ENCODE measurements around the gene TRPV3.
A peak's percentile ranks its signal among the peaks of the same experiment; 100 is the strongest.

The TRPV3 gene

DNA sequence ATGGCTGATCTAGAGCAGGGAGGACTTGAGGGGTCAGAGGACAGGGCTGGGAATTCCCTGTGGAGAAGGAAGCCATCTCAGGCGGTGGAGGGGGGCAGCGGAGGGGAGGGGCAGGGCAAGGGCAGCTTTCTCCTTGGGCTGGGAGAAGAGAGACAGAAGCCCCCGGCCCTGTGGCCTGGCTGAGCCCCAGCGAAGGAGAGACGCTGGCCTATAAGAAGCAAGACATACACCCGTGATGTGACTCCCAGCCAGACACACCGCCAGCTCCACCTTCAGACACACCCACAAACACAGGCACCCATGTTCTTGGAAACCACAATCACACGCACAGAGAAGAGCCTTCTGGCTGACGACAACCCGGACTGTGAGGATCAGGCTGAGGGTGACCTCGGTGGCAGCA, 10.0 kb downstream of the TRPV3 start:
- no peak overlapping the region for H3K4me3 ChIP-seq (ENCODE audit: low read depth, low read length)

DNA sequence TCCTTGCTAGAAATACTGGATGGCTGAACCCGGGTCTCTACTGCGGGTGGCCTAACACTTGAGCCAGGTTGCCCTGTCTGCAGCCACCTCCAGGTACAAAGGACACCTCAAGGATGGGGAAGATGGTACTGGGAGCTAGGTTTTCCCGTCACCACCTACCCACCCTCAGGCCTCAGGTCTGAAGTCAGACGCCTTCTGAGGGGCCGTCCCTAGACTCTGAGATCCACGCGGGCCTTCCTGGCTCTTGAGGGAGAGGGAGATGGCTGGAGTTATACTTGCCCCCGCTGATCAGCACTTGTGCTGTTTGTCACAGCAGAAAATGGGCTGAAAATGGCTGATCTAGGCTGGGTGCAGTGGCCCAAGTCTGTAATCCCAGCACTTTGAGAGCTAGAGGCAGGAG, 10.6 kb downstream of the TRPV3 start:
- no peak overlapping the region for H3K4me3 ChIP-seq (ENCODE audit: low read depth, low read length)

DNA sequence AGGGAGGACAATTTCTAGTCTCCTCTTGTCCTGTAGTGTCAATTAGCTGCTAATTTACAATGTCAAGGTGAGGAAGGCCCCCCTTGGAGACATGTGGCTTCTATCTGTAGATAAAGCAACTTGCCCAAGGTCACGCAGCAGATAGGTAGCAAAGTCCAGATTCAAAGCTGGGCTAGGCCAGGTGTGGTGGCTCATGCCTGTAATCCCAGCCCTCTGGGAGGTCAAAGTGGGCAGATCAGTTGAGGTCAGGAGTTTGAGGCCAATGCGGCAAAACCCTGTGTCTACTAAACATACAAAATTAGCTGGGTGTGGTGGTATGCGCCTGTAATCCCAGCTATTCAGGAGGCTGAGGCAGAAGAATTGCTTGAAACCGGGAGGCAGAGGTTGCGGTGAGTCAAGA, 11.1 kb downstream of the TRPV3 start:
- H3K4me3 ChIP-seq (ENCODE audit: low read depth, low read length) = no peak overlapping the region

DNA sequence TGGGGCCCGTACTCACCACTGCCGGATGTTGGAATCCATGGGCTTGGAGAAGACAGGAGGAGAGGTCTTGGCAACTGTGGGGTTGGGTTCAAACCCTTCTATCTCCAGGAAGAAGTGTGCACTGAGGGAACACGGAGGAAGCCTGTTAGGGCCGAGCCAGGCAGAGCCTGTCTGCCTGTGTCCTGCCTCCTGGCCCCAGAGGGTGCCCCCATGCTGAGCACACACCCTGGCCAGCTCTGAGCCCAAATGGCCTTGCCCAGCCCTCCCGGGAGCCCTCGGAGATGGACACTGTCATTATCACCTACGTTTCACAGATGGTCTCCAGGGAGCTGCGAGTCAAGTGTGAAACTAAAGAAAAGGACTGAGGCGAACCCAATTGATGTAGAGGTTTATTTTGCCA, 12.5 kb downstream of the TRPV3 start:
- no peak overlapping the region for H3K4me3 ChIP-seq (ENCODE audit: low read depth, low read length)

DNA sequence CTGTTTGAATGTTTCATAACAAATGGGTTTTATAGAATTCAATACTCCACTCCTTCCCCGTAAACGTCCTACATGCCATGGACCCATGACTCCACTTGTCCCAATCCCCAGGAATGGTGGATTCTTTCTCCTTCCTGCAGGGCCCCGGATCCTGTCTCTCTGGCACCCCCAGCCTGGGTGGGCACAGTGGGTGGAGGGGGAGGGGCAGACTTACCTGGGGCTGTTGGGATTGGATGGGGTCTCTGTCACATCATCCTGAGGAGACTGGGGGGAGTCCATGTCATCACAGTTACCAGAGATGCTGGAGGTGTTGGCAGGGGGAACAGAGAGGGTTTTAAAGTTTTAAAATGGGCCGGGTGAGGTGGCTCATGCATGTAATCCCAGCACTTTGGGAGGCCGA, 13.2 kb downstream of the TRPV3 start:
- H3K4me3 ChIP-seq (ENCODE audit: low read depth, low read length) = no peak overlapping the region

DNA sequence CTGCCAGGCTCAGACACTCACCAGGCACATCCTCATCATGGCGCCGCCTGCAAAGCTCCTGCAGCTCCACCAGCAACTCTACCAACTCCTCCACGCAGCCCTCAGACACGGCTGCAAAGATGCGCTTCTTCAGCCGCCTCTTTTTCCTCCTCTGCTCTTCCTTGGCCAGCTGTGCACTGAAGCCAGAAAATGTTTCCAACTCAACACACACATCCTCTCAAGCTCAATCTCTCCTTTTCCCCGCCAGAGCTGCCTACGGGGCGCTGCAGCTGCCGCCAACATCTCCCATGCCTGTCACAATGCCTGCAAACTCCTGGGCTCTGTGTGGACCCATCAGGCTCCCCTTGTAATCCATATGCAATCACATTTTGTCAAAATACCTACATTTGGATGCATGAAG, 14.2 kb downstream of the TRPV3 start:
- no peak overlapping the region for H3K4me3 ChIP-seq (ENCODE audit: low read depth, low read length)

DNA sequence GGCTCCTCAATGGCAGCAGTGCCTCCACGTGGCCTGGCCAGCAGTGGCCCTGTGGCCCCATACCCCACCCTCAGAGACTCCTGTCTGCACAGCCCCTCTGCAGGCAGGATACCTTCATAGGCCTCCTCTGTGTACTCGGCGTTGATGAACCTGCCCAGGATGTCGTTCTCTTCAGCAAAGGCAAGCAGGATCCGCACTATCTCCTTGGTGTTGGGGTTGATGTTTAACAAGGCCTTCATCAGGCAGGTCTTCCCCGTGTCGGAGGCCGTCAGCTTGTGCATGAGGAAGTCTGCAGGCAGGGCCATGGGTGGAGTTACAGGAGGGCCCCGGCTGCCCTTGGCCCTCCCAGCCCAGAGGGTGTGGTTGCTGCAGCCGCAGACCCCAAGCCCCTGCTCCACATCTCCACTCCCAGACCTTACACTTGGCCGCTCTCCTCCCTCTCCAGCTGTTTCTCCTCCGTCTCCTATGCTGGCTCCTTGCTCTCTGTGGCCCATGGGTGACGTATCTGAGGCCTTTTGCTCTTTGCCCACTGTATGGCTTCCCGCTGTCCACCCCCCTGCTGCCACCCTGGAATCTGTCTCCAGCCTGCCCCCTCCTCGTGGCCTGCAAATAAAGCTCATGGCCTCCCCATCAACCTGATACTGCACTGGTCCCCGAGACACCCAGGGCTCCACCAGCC, 15.1 kb downstream of the TRPV3 start:
- no peak overlapping the region for H3K4me3 ChIP-seq (ENCODE audit: low read depth, low read length)

DNA sequence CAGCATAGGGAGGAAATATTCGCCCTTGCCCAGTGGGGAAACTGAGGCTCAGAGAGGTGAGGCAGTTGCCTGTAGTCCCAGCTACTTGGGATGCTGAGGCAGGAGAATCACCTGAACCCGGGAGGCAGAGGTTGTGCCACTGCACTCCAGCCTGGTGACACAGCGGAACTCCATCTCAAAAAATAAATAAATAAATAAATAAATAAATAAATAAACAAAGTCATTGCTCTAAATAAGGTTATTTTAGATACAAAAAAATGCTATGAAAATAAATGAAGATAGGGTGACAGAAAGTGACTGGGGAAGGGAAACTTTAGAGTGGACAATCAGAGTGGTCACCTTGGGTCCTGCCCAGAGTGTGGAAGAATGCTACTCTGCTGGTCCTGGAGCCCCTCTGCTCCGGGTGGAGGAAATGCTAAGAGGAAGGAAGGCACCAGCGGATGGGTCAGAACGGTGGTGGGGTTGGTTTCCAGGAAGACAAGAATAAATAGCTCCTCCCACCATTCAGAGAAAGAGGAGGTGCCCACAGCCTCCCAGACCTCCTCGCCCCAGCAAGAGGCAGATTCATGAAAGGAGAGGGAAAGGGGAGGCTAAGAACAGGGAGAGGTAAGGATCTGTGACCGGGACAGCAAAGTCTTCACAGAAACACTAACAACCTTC, 17.6 kb downstream of the TRPV3 start:
- H3K4me3 ChIP-seq (ENCODE audit: low read depth, low read length) = no peak overlapping the region

DNA sequence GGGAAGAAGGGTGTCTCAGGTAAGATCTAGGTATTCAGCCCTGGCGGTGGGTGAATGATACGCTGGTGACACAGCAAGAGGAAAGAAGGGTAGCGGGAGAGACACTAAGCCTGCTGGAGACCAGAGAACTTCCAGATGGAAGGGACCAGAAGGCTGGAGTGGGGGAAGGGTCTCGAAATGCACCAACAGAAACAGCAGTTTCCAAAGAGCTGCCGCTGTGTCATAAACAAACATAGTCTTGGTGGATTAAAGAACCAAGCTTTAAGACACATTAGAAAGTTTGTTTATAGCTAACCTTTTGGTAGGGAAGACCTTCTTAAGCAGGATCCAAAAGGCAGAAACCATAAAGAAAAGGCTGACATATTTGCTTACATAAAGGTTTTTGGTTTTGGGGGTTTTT, 20.9 kb downstream of the TRPV3 start:
- no peak overlapping the region for H3K4me3 ChIP-seq (ENCODE audit: low read depth, low read length)

DNA sequence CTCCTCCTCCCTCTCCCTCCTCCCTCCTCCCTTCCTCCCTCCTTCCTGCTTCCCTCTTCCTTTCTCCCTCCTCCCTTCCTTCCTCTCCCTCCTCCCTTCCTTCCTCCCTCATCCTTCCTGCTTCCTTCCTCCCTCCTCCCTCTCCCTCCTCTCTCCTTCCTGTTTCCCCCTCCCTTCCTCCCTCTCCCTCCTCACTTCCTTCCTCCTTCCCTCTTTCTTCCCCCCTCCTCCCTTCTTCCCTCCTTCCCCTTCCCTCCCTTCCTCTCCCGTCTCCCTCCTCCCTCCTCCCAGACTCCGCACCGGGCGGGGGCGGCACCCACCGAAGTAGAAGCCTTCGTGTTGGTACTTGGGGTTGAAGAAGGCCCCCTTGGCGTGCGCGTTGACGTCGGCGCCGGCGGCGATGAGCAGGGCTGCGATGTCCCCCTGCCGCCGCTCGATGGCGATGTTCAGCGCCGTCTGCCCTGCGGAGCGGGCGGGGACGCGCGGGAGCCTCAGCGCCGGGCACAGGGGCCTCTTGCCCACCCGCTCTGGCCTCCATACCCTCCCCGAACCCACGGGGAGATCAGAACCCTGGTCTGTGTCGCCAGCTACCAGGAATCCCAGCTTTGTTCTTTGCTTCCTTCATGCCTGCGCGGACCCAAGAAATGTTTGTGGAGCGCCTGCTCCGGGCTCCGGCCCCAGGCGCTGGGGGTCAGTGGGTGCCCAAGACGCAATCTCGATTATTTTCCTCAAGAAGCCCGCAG, 22.2 kb downstream of the TRPV3 start:
- peak overlapping the region; percentile 13 for H3K4me3 ChIP-seq (ENCODE audit: low read depth, low read length)

DNA sequence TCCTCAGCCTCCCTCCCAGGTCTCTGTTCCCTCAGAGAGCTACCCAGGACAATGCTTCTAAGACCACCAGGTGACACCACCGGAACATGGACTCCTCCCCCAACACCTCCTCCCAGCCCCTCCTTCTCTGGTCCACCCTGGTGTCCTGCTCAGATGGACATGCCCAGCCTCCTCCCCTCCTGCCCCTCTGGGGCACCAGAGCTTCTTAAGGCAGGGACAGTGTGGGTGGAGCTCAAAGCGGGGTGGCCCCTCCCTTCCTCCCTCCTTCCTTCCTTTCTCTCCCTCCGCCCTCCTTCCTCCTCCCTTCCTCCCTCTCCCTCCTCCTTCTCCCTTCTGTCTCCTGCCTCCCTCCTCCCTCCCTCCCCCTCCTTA, 22.7 kb downstream of the TRPV3 start:
- H3K4me3 ChIP-seq (ENCODE audit: low read depth, low read length) = no peak overlapping the region

DNA sequence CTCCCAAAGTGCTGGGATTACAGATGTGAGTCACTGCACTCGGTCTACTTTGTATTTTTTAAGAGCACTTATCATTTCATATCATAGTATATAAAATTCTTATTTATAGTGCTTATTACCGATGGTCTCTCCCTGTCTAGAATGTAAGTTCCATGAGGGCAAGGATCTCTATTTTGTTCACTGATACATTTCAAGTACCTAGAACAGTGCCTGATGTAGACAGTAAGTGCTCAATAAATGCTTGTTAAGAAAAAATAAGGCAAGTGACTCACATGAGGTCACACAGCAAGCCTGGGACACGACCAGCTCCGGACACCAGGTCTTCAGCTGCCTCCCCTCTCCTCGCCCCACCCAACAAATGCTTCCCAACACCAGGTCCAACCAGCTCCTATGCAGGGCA, 23.9 kb downstream of the TRPV3 start:
- H3K4me3 ChIP-seq (ENCODE audit: low read depth, low read length) = no peak overlapping the region

DNA sequence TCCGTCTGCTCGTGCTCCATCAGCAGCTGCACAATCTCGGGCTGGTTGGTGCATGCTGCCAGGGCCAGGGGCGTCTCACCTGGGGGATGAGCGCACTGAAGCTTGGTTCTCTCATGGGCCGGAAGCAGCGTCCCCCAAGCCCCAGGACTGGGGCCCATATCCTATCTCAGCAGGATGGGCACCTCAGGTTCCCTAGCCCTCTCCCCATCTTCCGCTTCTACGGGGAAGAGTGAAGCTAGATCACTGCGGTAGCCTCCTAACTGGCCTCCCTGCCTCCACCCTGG, 24.8 kb downstream of the TRPV3 start:
- H3K4me3 ChIP-seq (ENCODE audit: low read depth, low read length) = no peak overlapping the region

DNA sequence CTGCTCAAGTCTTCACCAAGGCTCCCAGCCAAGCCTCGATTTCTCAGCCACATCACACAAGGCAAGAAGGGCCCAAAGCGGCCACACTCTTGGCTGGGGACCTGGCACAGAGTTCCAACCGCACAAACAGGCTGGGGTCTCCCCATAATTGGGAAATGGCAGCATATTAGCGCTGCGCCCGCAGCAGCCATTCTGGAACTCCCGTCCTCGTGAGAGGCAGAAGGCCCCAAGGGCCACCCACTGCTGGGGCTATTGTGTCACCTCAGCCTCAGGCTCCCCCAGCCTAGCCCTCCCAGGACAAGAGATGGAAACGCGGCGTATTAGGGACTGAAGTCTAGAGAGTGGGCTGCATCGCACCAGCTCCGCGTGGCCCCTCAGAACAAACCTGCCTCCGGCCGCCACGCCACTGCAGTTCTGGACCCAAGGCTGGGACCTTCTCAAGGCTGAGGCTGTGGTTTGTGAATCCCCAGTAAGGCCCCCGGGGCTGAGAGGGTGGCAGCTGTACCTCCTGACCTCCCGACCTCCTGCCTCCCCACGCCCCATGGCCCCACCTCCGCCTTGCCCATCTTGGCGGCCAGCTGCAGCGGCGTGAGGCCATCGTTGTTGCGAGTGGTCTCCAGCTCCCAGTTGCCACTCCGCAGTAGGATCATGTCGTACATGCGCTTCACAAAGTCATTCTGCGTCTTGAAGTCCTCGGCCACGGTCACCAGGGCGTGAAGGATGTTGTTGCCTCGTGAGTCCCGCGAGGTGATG, 25.3 kb downstream of the TRPV3 start:
- H3K4me3 ChIP-seq (ENCODE audit: low read depth, low read length) = no peak overlapping the region

DNA sequence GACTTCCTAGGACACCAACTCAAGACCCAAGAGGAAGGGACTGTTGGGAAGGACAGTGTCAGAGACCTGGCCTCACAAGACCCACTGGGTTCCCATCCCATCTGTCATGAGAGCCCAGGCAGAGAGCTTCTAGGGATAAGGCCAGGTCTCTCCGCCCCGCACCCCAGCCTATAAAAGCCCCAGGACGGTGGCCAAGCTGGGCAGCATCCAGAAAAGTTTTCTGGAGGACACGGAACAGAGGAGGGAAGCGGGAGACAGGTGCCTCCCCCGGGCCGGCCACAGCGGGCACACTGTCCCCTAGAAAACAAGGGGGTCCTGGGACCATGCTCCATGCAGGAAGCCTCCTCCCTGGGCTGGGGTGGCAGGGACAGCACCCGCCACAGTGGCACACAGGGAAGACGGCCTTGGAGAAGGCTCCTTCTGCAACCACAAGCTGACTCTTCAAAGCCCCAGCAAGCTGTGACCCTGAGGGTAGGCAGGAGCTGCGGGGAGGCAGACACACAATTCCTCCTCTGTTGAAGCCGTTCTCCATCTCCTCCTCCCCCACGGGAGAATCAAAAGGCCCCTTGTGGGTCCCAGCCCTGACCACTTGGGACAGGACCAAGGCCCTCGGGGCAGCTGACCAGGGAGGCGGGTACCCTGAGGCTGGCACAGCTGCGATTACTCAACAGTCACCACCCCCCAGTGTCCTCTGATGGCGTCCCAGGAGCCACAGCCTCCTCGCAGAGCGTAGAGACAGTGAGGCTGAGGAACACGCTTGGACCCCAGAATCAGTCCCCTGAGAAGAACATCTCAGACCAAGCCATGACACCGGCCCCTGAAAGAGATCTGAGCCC, 26.1 kb downstream of the TRPV3 start:
- H3K4me3 ChIP-seq (ENCODE audit: low read depth, low read length) = no peak overlapping the region

DNA sequence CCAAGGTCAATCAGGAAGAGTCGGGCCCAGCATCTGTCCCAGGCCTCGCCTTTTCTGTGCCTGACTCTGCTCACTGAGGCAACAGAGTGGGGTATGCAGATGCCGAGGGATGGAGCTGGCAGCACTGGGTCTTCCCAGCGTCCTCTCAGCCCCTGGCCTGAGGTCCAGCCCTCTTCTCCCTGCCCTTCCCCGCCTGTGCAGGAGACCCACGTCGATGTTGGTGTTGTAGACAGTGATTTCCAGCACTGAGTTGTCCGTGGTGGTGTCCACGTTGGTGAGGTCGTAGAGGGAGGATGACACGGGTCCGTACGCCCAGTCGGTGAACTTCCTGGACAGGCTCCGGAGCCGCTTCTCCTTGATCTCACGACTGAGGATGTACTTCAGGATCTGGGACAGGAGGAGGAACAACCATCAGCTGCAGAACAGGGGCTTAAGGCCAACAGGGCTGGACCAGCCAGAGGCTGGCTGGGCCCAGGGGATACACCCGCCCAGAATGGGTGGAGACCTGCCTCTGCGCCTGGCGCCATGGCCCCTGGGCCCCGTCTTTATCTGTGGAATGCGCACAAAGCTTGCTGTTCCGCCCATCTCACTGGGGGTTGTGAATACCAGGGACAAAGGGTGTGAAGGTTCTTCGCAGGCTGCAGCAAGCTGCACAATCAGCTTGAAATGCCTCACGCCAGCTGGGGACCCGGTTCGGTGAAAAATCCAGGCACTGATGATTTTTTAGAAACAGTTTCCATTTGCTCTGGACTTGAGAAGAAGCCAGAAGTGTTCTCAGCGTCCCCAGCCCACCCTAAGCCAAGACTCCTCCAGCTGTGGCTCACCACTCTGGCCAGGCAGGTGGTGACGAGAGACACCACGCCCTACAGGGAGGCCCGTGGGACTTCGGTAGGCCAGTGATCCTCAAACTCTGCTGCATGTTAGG, 27.5 kb downstream of the TRPV3 start:
- no peak overlapping the region for H3K4me3 ChIP-seq (ENCODE audit: low read depth, low read length)

DNA sequence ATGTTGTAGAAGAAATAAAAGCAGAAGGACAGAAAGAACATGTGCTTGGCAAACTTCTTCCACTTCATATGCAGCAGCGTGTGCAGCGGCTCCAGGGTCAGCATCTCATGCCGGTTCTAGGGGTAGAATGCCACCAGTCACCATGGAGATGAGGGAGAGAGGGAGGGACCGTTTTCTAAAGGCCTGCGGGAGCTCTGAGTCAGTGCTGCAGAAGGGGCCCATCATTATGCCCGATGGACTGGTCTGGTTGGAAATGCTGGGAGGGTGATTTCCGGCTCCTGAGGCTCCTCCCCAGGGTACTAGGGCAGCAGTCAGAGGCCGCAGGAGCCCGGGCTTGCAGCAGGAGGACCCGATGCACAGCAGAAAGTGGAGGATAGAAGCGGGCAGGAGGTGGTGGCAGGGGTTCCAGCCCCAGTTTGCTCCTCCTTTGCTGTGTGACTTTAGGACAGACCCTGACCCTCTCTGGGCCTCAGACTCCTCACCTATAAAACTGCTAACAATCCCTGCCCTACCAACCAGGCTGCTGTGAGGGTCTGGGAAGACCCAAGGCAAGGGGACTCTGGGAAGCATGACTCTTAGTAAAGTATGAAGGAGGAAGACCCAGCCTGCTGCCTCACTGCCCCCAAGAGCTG, 28.6 kb downstream of the TRPV3 start:
- H3K4me3 ChIP-seq (ENCODE audit: low read depth, low read length) = no peak overlapping the region

DNA sequence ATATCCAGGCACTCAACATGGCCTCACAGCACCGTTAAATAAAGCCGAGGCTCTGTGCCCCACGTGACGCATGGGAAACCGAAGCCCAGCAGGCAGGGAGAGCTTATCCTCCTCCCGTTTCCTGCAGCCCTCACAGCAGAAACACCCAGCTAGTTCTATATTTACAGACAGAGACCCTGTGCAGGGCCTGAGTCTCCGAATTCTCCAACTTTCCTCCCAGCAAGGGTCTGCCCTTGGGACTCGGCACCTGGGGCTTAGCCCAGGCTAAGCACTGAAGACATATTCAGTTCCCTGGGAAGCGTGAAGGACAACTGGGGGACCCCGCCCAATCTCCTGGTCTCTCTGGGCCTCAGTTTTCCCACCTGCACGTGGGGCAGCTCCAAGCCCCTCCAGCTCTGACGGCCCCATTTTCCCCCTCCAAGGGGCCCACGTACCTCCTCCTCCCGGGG, 29.2 kb downstream of the TRPV3 start:
- no peak overlapping the region for H3K4me3 ChIP-seq (ENCODE audit: low read depth, low read length)

DNA sequence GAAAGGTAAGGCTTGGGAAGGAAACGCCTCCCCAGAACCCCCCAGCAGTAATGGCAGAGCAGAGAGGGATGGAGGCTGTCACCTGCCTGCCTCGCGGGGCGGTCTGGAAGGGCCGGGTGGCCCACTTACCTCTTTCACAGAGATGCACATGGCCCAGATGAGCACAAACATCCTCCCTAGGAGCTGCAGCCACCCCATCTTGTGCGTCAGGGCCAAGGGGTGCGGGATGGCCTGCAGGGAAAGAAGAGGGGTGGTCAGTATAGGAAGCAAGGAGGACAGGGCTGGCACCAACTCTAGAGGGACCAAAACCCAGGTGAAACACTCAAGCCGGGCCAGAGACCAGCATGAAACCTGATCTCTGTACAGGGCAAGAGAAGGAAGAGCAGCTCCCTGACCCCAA, 29.7 kb downstream of the TRPV3 start:
- no peak overlapping the region for H3K4me3 ChIP-seq (ENCODE audit: low read depth, low read length)
